ENCODE results near the gene FUCA1. TPM values are rescaled to one million over a fixed set of nuclear protein-coding genes. Genes with fewer than 3 reads are reported as not detected.
"Not testable (repeated sequence)": the region's sequence is repeated elsewhere in the genome, so short reads cannot be mapped to it uniquely, and the experiment has no call there.

The FUCA1 gene
- total RNA-seq, 4 donors from 2014 or later: 31.7 to 49.5 (median 45.7) TPM

GRCh38 chr1:23838401-23838866 lies 29.7 kb downstream of the FUCA1 start:
- ATAC-seq (ENCODE audit: low FRiP score): peak; percentile 92
- TF ChIP-seq CTCF (IDR thresholded peaks at IDR 0.05): no peak
- DNase-seq (ENCODE audit: low spot score): no peak

GRCh38 chr1:23837908-23838307 lies 30.2 kb downstream of the FUCA1 start:
- no peak for ATAC-seq (ENCODE audit: low FRiP score)
- DNase-seq (ENCODE audit: low spot score): no peak
- TF ChIP-seq CTCF (IDR thresholded peaks at IDR 0.05): no peak

GRCh38 chr1:23836037-23836436 lies 32.1 kb downstream of the FUCA1 start:
- DNase-seq (ENCODE audit: low spot score): no peak
- no peak for ATAC-seq (ENCODE audit: low FRiP score)
- no peak for TF ChIP-seq CTCF (IDR thresholded peaks at IDR 0.05)

GRCh38 chr1:23834156-23834555 lies 33.9 kb downstream of the FUCA1 start:
- not testable (repeated sequence) for DNase-seq (ENCODE audit: low spot score); ATAC-seq (ENCODE audit: low FRiP score)

GRCh38 chr1:23827717-23828116 lies 40.4 kb downstream of the FUCA1 start:
- DNase-seq (ENCODE audit: low spot score): no peak
- no peak for ATAC-seq (ENCODE audit: low FRiP score)
- TF ChIP-seq CTCF (IDR thresholded peaks at IDR 0.05): no peak

- DNase-seq (ENCODE audit: low spot score); ATAC-seq (ENCODE audit: low FRiP score): not testable (repeated sequence)
These were observed 41.5 kb downstream of the FUCA1 start for GRCh38 chr1:23826590-23826989.

GRCh38 chr1:23825762-23826522 lies 42.1 kb downstream of the FUCA1 start:
- DNase-seq (ENCODE audit: low spot score) (no peak), ATAC-seq (ENCODE audit: low FRiP score) (no peak)
- no peak for TF ChIP-seq CTCF (IDR thresholded peaks at IDR 0.05)

GRCh38 chr1:23825076-23825761 lies 42.9 kb downstream of the FUCA1 start, which contains the start of gene HMGCL:
Gene HMGCL (minus strand): TSS chr1:23825429. CDS start chr1:23825415, 14 bp downstream.
- no peak for TF ChIP-seq CTCF (IDR thresholded peaks at IDR 0.05)
- DNase-seq (ENCODE audit: low spot score) (peak; percentile 76), ATAC-seq (ENCODE audit: low FRiP score) (peak; percentile 95)

Data from omental fat pad (tissue), 4 donors.